Mesothelial cell of epicardium (in vitro differentiated cells): ENCODE measurements around the gene SV2B. TPM values are rescaled to one million over a fixed set of nuclear protein-coding genes. Genes with fewer than 3 reads are reported as not detected.

Experiments used
- DNase-seq, 2 experiments: peaks; one replicate each; pipeline ENCODE4 v3.0.0; 2021; ENCODE audit warnings: low spot score in 2 of 2; ENCODE audit not compliant: unreplicated experiment in 2 of 2
- H3K27ac Mint-ChIP-seq: 2 replicates; pipeline ENCODE4 v1.8.0; 2021; ENCODE audit warnings: mixed read lengths
- H3K27me3 Mint-ChIP-seq: 2 replicates; pipeline ENCODE4 v1.8.0; 2021; ENCODE audit warnings: low read depth, mixed read lengths
- H3K36me3 Mint-ChIP-seq: 2 replicates; pipeline ENCODE4 v1.8.0; 2021; ENCODE audit warnings: mixed read lengths
- H3K4me1 Mint-ChIP-seq: 2 replicates; pipeline ENCODE4 v1.8.0; 2021; ENCODE audit warnings: mixed read lengths
- H3K4me3 Mint-ChIP-seq: 2 replicates; pipeline ENCODE4 v1.8.0; 2021; ENCODE audit warnings: mild to moderate bottlenecking, moderate library complexity, mixed read lengths
- H3K9me3 Mint-ChIP-seq: 2 replicates; pipeline ENCODE4 v1.8.0; 2021; ENCODE audit warnings: mixed read lengths
- total RNA-seq: library from RNA; stranded (reverse); gene quantifications from 3 replicates; pipeline ENCODE4 v1.2.1, GENCODE V29; 2021
- TF ChIP-seq, protein P1 (sequence below): fragments of 200-600 bp; sonication (generic); IDR thresholded peaks from one replicate; pipeline ENCODE4 v1.5.0; 2021; ENCODE audit warnings: antibody characterized with exemption; ENCODE audit not compliant: unreplicated experiment

SV2B gene
- total RNA-seq, 1 donor from 2014 or later = 0.29 TPM

DNA sequence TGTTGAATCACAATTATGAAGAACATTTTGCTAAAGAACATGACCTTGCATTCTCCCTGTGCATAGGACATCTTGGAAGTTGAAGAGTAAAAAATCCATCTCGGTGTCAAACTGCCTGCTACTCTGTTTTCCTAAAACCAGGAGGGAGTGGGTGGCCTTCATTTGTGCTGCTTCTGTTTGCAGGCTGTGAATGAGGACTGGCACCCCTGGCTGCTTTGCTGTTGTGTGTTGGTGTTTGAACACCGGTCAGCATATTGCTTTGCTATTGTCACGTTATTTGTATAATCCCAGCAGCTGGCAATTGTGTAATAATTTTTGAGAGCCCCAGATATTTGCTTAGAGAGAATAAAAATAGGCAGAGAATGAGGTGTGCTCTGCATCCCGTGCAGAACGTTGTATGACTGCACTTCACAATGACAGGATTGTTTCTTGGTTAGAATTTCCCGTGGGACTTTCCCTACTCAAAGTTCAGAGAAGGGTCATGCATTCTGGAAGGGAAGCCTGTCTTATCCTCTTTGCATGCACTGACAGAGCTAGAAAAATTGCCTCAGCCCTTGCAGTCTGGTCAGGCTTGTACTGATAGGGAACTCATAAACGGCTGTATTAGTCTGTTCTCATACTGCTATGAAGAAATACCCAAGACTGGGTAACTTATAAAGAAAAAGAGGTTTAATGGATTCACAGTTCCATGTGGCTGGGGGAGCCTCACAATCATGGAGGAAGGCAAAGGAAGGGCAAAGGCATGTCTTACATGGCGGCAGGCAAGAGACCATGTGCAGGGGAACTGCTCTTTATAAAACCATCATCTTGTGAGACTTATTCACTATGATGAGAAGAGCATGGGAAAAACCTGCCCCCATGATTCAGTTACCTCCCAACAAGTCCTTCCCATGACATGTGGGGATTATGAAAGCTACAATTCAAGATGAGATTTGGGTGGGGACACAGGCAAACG lies 16.3 kb downstream of the SV2B start:
- H3K36me3 Mint-ChIP-seq = peaks cover 4% of the 10 kb centered on the region
- H3K27me3 Mint-ChIP-seq = peaks cover 31% of the 10 kb centered on the region
- H3K4me3 Mint-ChIP-seq = no peak overlapping the region
- H3K27ac Mint-ChIP-seq = peak overlapping the region; percentile 79
- peaks cover 12% of the 10 kb centered on the region for H3K9me3 Mint-ChIP-seq
- DNase-seq = no peak
- TF ChIP-seq, protein P1, sequence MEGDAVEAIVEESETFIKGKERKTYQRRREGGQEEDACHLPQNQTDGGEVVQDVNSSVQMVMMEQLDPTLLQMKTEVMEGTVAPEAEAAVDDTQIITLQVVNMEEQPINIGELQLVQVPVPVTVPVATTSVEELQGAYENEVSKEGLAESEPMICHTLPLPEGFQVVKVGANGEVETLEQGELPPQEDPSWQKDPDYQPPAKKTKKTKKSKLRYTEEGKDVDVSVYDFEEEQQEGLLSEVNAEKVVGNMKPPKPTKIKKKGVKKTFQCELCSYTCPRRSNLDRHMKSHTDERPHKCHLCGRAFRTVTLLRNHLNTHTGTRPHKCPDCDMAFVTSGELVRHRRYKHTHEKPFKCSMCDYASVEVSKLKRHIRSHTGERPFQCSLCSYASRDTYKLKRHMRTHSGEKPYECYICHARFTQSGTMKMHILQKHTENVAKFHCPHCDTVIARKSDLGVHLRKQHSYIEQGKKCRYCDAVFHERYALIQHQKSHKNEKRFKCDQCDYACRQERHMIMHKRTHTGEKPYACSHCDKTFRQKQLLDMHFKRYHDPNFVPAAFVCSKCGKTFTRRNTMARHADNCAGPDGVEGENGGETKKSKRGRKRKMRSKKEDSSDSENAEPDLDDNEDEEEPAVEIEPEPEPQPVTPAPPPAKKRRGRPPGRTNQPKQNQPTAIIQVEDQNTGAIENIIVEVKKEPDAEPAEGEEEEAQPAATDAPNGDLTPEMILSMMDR = no peak
- H3K4me1 Mint-ChIP-seq = peaks cover 14% of the 10 kb centered on the region

DNA sequence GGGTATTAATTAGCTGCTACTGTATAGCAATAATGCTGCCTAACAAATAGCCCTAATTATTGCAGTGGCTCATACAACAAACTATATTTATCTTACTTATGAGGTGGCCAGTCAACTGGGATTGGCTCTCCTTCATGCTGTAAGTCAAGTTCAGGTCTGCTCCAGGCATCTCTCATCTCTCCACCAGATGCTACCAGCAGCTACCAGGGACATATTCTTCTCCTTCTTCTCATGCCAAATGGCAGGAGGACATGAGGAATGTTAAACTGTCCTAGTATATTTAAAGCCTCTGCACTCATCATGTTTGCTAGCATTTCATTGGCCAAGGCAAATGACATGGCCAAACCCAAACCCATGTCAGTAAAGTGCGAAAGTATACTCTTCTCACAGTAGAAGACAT lies 17.3 kb downstream of the SV2B start:
- Mint-ChIP-seq H3K9me3 (peaks cover 12% of the 10 kb centered on the region), H3K27ac (no peak overlapping the region), H3K27me3 (peaks cover 29% of the 10 kb centered on the region), H3K4me1 (peaks cover 14% of the 10 kb centered on the region), H3K36me3 (peaks cover 4% of the 10 kb centered on the region), H3K4me3 (no peak overlapping the region)
- DNase-seq = no peak
- TF ChIP-seq, protein P1 = no peak

DNA sequence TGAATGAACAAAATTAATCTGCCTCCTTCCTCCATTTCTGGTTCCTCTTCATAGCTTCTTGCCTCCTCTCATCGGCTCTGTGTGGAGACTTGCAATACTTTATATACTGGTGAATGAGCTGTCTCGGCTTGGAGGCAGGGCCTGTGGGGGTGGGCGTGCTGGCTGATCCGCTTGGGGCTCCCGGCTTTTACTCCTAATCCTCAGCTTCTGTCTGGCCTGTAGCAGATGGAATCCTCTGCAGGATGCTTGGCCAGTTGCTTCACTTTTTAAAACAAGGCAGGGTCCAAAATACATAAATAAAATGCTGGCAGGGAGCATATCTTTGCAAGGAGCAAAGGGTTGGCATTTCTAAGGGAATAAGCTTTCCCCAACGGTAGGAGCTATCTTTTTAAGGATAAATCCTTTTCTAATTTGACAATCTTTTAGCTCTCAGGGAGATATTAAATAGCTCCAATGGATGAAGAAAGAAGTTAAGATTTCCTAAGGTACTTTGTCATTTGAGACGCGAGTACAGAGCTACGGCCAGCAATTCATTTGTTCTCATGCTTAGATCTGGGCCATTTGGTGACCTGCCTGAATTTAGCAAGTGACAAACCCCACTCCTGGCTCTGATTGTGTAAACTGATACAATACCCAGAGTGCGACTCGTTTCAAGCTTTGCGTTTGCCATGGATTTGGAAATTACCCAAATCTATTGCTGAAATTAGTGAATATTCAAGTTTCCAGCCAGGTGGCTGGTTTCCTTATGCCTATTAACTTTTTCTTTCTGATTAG lies 18.9 kb downstream of the SV2B start:
- DNase-seq = no peak
- Mint-ChIP-seq H3K36me3 (peaks cover 4% of the 10 kb centered on the region), H3K9me3 (peaks cover 12% of the 10 kb centered on the region)

DNA sequence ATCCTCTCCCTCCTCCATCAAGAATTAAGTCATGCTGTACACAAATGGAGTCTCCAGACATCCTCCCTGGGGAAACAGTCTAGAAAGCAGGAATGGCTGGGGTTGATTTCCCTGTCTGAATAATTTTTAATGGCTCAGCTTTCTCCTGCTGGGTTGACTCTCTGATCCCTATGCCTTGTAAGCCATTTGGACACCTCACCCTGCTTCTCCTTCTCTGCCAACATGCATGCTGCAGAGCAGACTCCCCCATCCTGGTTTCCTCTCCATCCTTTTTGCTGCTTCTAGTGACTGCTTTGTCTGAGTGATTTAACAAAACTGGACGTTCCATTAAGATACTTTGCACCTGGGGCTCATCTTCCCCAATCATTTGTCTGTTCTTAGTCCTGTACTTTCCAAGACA lies 22.2 kb downstream of the SV2B start:
- H3K27me3 Mint-ChIP-seq = peaks cover 42% of the 10 kb centered on the region
- no peaks in the 10 kb centered on the region for H3K9me3 Mint-ChIP-seq
- no peak overlapping the region for H3K27ac Mint-ChIP-seq
- DNase-seq = no peak
- H3K4me3 Mint-ChIP-seq = no peak overlapping the region
- peaks cover 3% of the 10 kb centered on the region for H3K4me1 Mint-ChIP-seq
- H3K36me3 Mint-ChIP-seq = no peaks in the 10 kb centered on the region
- TF ChIP-seq, protein P1 = no peak

More for the DNA sequence above, 18.9 kb downstream of the SV2B start:
- no peak overlapping the region for H3K4me3 Mint-ChIP-seq
- TF ChIP-seq, protein P1 = no peak
- peaks cover 14% of the 10 kb centered on the region for H3K4me1 Mint-ChIP-seq
- peaks cover 35% of the 10 kb centered on the region for H3K27me3 Mint-ChIP-seq
- H3K27ac Mint-ChIP-seq = no peak overlapping the region

DNA sequence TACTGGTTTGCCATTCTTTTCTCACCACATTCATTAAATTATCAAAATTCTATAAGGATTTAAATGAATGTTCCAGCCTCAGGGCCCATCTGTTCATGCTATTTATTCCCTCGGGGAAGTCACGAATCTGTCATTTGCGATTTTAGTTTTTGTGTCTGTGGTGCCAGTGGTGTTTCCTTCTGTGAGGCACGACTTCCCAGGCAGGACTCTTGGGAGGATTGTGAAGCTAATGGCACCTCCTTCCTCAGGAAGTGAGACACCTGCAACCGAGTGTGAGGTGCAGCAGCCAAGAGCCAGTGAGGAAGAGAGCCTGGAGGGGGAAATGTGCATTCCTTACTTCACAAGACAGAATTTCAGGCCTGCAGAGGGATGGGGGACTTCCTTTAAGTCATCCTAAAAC lies 24.1 kb downstream of the SV2B start:
- Mint-ChIP-seq H3K27ac (no peak overlapping the region), H3K4me3 (no peak overlapping the region), H3K9me3 (no peaks in the 10 kb centered on the region), H3K36me3 (no peaks in the 10 kb centered on the region), H3K27me3 (peaks cover 38% of the 10 kb centered on the region), H3K4me1 (no peaks in the 10 kb centered on the region)
- DNase-seq = no peak
- TF ChIP-seq, protein P1 = no peak
